Upper lobe of left lung (tissue), 4 donors: ENCODE data around the gene SDK1.

ENCODE experiments used
- EP300 ChIP-seq, 4 donors: sonication (generic); formaldehyde crosslinking; IDR thresholded peaks; one replicate each; pipeline ENCODE4 v1.5.1; 2017; ENCODE audit warnings: antibody characterized with exemption in 4 of 4, control low read depth in 2 of 4
- POLR2AphosphoS5 ChIP-seq, 2 donors: sonication (generic); formaldehyde crosslinking; IDR thresholded peaks; one replicate each; pipeline ENCODE4 v1.5.1; 2017; ENCODE audit warnings: antibody characterized with exemption in 2 of 2

DNA sequence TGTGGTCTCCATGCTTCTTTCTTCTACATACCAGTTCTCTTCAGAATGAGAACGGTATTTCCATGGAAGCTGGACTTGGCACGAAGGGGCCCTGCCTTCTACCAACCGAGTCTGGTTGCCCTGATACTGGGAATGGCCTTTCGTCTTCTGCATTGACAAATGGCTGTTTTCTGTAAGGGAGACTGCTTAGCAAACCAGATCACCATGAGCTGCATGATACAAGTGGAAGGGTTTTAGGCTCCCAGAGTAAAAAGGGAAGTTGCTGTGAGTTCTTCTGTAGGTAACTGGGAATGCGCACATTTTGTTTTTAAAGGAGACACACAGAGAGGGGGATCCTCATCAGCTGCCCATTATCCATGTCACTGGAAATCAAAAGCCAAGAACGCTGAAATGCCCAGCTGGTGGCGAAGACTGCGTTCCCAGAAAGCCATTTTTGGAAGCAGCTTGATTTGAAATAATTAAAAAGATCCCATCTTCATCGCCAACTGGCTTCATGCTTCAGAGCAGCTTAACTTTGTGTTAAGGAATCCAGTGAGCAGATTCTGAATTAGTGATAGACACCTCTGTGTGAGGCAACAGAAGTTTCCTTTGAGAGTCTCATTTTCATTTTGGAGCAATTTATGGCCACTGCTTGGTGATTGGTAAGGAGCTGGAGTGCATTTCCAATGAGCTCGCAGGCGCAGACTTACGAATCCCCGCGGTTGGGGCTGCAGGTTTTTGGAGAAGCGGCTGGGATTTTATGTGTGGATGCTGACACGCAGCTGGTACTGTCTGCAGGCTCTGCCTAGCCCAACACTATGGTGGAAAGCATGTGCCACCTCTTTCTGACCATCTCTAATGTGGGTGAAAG, 708.4 kb downstream of the SDK1 start:
- no peak for TF ChIP-seq POLR2AphosphoS5 (IDR thresholded peaks at IDR 0.05)
- TF ChIP-seq EP300 (IDR thresholded peaks at IDR 0.05): no peak
